HepG2 (cell line): ENCODE data around the gene STIP1. TPM values are rescaled to one million over a fixed set of nuclear protein-coding genes. Genes with fewer than 3 reads are reported as not detected.

Experiments
- ARID2 ChIP-seq: sonication (generic); formaldehyde crosslinking; IDR thresholded peaks from 2 replicates; pipeline ENCODE4 v1.8.1; 2022; ENCODE audit warnings: mild to moderate bottlenecking, missing genetic modification reagents, borderline replicate concordance
- IKZF1 ChIP-seq: fragments of 450-650 bp; IDR thresholded peaks from 2 replicates; pipeline ENCODE4 v1.7.1; 2016
- KAT2B ChIP-seq: fragments of 150-350 bp; IDR thresholded peaks from 2 replicates; pipeline ENCODE4 v1.6.1; 2014; ENCODE audit warnings: low read depth, low read length, borderline replicate concordance
- MAF1 ChIP-seq: sonication (generic); formaldehyde crosslinking; IDR thresholded peaks from 2 replicates; pipeline ENCODE4 v1.5.0; 2020; ENCODE audit warnings: missing genetic modification reagents, borderline replicate concordance
- TCF7 ChIP-seq: sonication (generic); IDR thresholded peaks from 2 replicates; pipeline ENCODE4 v1.6.1; 2016; ENCODE audit warnings: antibody characterized with exemption, low read depth
- TEAD2 ChIP-seq: sonication (generic); formaldehyde crosslinking; IDR thresholded peaks from 2 replicates; pipeline ENCODE4 v1.9.0; 2021; ENCODE audit warnings: missing genetic modification reagents
- THAP8 ChIP-seq: sonication (generic); formaldehyde crosslinking; IDR thresholded peaks from 2 replicates; pipeline ENCODE4 v1.5.1; 2020; ENCODE audit warnings: missing genetic modification reagents, mild to moderate bottlenecking, borderline replicate concordance
- ZNF142 ChIP-seq: sonication (generic); formaldehyde crosslinking; IDR thresholded peaks from 2 replicates; pipeline ENCODE4 v1.4.0; 2020; ENCODE audit warnings: missing genetic modification reagents
- ZNF558 ChIP-seq: sonication (generic); formaldehyde crosslinking; IDR thresholded peaks from 2 replicates; pipeline ENCODE4 v1.9.0; 2022; ENCODE audit warnings: mild to moderate bottlenecking, missing genetic modification reagents, borderline replicate concordance
- ZNF775 ChIP-seq: sonication (generic); formaldehyde crosslinking; IDR thresholded peaks from 2 replicates; pipeline ENCODE4 v1.4.0; 2020; ENCODE audit warnings: missing genetic modification reagents, mild to moderate bottlenecking, moderate library complexity, borderline replicate concordance
- polyA plus RNA-seq, 8 experiments: library from polyadenylated mRNA; depleted of rRNA in 3 of 8; stranded (reverse) in 7 of 8; unstranded in 1 of 8; fragments of >200 nt; fragmentation: Illumina TruSeq in 4 of 8; extraction: Trizol in 4 of 8; gene quantifications; 2 replicates each; pipeline versions ENCODE4 v1.2.1 to v1.2.3, GENCODE V29; 2011 to 2016; ENCODE audit warnings: low read depth in 4 of 8, missing spikeins in 1 of 8, mixed read lengths in 1 of 8; ENCODE audit not compliant: insufficient read depth in 1 of 8
- total RNA-seq, 5 experiments: library from RNA; depleted of rRNA; stranded (reverse); fragments of >200 nt; fragmentation: Illumina TruSeq; extraction: Trizol; gene quantifications; 2 replicates each; pipeline ENCODE4 v1.2.3, GENCODE V29; 2016; ENCODE audit warnings: low read depth in 1 of 5
- TF ChIP-seq, protein P1 (sequence below): sonication (generic); formaldehyde crosslinking; IDR thresholded peaks from 2 replicates; pipeline ENCODE4 v1.5.0; 2020; ENCODE audit warnings: mild to moderate bottlenecking, missing genetic modification reagents
- TF ChIP-seq, protein P2 (sequence below): sonication (generic); formaldehyde crosslinking; IDR thresholded peaks from 2 replicates; pipeline ENCODE4 v1.4.0; 2020; ENCODE audit warnings: low read depth, mild to moderate bottlenecking, missing genetic modification reagents
- TF ChIP-seq, protein P3 (sequence below): sonication (generic); formaldehyde crosslinking; IDR thresholded peaks from 2 replicates; pipeline ENCODE4; 2020; ENCODE audit warnings: missing genetic modification reagents, mild to moderate bottlenecking, borderline replicate concordance

Gene STIP1
- total and polyA plus RNA-seq, 2 of the 13 experiments (the other 11 are each of a cell fraction or from before 2014, with no cell fraction given): 81.1 to 217 TPM

DNA sequence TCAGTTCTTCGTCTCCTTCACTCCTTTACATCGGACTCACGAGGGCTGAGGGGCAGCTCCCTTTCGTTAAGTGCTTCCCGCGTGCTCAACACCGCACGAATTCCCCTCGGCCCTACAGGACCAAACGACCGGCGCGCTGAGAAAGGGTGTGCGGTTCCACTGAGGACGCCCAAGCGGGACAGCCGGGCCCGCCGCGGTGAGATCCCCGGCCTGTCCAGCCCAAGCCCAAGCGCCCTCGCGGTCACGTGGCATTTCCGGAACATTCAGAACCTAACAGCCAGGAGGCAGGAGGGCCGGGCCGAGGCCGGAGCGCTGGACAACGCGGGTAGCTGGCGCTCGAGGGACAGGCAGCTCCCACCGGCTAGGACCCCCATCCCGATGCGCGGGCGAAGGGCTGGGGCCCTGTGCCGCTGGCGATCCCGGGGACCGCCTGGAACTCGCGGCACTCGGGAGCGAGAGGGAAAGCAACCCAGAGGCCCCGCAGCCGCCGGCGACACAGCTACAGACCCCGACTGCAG, 737 bp upstream of the STIP1 start (continued):
- TF ChIP-seq, protein P1, sequence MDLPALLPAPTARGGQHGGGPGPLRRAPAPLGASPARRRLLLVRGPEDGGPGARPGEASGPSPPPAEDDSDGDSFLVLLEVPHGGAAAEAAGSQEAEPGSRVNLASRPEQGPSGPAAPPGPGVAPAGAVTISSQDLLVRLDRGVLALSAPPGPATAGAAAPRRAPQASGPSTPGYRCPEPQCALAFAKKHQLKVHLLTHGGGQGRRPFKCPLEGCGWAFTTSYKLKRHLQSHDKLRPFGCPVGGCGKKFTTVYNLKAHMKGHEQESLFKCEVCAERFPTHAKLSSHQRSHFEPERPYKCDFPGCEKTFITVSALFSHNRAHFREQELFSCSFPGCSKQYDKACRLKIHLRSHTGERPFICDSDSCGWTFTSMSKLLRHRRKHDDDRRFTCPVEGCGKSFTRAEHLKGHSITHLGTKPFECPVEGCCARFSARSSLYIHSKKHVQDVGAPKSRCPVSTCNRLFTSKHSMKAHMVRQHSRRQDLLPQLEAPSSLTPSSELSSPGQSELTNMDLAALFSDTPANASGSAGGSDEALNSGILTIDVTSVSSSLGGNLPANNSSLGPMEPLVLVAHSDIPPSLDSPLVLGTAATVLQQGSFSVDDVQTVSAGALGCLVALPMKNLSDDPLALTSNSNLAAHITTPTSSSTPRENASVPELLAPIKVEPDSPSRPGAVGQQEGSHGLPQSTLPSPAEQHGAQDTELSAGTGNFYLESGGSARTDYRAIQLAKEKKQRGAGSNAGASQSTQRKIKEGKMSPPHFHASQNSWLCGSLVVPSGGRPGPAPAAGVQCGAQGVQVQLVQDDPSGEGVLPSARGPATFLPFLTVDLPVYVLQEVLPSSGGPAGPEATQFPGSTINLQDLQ (CRISPR knock-in tag): peak; percentile 98
- TF ChIP-seq ZNF142 (peak; percentile 79; the same call in 1 of the 2 replicates), IKZF1 (no peak), KAT2B (no peak), ZNF558 (CRISPR knock-in tag) (peak; percentile 99), ARID2 (CRISPR knock-in tag) (peak; percentile 75; the same call in 1 of the 2 replicates), TCF7 (no peak), TEAD2 (CRISPR knock-in tag) (no peak), THAP8 (CRISPR knock-in tag) (peak; percentile 89; the same call in 1 of the 2 replicates), MAF1 (CRISPR knock-in tag) (no peak), ZNF775 (CRISPR knock-in tag) (peak; percentile 80)
- TF ChIP-seq, protein P2, sequence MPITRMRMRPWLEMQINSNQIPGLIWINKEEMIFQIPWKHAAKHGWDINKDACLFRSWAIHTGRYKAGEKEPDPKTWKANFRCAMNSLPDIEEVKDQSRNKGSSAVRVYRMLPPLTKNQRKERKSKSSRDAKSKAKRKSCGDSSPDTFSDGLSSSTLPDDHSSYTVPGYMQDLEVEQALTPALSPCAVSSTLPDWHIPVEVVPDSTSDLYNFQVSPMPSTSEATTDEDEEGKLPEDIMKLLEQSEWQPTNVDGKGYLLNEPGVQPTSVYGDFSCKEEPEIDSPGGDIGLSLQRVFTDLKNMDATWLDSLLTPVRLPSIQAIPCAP (CRISPR knock-in tag): peak; percentile 88; the same call in 1 of the 2 replicates
- TF ChIP-seq, protein P3, sequence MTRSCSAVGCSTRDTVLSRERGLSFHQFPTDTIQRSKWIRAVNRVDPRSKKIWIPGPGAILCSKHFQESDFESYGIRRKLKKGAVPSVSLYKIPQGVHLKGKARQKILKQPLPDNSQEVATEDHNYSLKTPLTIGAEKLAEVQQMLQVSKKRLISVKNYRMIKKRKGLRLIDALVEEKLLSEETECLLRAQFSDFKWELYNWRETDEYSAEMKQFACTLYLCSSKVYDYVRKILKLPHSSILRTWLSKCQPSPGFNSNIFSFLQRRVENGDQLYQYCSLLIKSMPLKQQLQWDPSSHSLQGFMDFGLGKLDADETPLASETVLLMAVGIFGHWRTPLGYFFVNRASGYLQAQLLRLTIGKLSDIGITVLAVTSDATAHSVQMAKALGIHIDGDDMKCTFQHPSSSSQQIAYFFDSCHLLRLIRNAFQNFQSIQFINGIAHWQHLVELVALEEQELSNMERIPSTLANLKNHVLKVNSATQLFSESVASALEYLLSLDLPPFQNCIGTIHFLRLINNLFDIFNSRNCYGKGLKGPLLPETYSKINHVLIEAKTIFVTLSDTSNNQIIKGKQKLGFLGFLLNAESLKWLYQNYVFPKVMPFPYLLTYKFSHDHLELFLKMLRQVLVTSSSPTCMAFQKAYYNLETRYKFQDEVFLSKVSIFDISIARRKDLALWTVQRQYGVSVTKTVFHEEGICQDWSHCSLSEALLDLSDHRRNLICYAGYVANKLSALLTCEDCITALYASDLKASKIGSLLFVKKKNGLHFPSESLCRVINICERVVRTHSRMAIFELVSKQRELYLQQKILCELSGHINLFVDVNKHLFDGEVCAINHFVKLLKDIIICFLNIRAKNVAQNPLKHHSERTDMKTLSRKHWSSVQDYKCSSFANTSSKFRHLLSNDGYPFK (CRISPR knock-in tag): peak; percentile 86
